Muscle layer of colon (tissue), 2 donors: ENCODE data around the gene HECTD3.

Experiments
- H3K27ac ChIP-seq: one replicate; pipeline ENCODE4 v1.7.0; 2013; ENCODE audit warnings: low read depth, mild to moderate bottlenecking, low read length, moderate library complexity
- H3K27me3 ChIP-seq, 2 donors: one replicate each; pipeline ENCODE4 v1.7.0; 2013; ENCODE audit warnings: low read length in 2 of 2, mild to moderate bottlenecking in 2 of 2; ENCODE audit not compliant: insufficient read depth in 2 of 2, control insufficient read depth in 1 of 2
- H3K36me3 ChIP-seq: one replicate; pipeline ENCODE4 v1.7.0; 2013; ENCODE audit warnings: mild to moderate bottlenecking, low read length; ENCODE audit not compliant: insufficient read depth
- H3K4me1 ChIP-seq: one replicate; pipeline ENCODE4 v1.7.0; 2013; ENCODE audit warnings: mild to moderate bottlenecking, low read length; ENCODE audit not compliant: insufficient read depth
- H3K4me3 ChIP-seq, 2 donors: one replicate each; pipeline ENCODE4 v1.7.0; 2013; ENCODE audit warnings: low read length in 2 of 2, low read depth in 1 of 2, mild to moderate bottlenecking in 1 of 2, moderate library complexity in 1 of 2
- H3K9ac ChIP-seq: one replicate; pipeline ENCODE4 v1.7.0; 2013; ENCODE audit warnings: low read length
- H3K9me3 ChIP-seq: one replicate; pipeline ENCODE4 v1.7.0; 2013; ENCODE audit warnings: mild to moderate bottlenecking, low read length
- donor health status: abdominal sarcoma.
- donor health status: Adenocarcinoma of cecum.

Gene HECTD3

GRCh38 chr1:45010855-45011811 lies at the start of gene HECTD3:
Gene HECTD3 (minus strand): TSS chr1:45011324. CDS start chr1:45011257, 67 bp downstream.
- peak within 1 kb of the TSS; percentile 91 for H3K9ac ChIP-seq
- peaks cover 45% of the 10 kb centered on the region for H3K36me3 ChIP-seq
- peaks cover 49% of the 10 kb centered on the region for H3K4me1 ChIP-seq

GRCh38 chr1:45059829-45060228 lies 48.7 kb upstream of the HECTD3 start:
- Histone ChIP-seq H3K9me3 (no peaks in the 10 kb centered on the region), H3K36me3 (no peaks in the 10 kb centered on the region), H3K27me3 (no peaks in the 10 kb centered on the region), H3K4me3 (no peak overlapping the region), H3K4me1 (no peaks in the 10 kb centered on the region), H3K9ac (no peak overlapping the region), H3K27ac (no peak overlapping the region)

More at GRCh38 chr1:45010855-45011811, at the start of gene HECTD3:
- H3K9me3 ChIP-seq = no peaks in the 10 kb centered on the region
- H3K27me3 ChIP-seq = no peaks in the 10 kb centered on the region
- H3K27ac ChIP-seq = peak within 1 kb of the TSS; percentile 69
- peak within 1 kb of the TSS; percentile 97 to 98 for H3K4me3 ChIP-seq

DNA sequence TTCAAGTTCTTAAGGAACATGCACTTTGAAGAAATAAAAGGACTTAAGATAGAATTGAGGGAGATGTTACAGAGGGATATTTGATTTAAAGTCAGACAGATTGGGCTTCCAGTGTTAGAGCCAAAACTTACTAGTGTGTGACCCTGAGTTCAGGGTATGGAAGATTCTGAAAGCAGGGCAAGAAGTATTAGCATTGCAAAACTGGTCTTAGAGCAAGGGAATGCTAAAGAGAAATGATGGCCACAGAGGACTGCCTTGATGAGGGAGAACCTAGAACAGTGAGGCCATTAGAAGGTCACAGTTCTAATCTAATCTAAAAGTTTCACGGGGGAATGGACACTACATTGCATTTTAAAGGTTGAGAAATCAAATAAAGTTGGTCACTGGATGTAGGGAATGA lies 46.4 kb upstream of the HECTD3 start:
- H3K27me3 ChIP-seq = no peaks in the 10 kb centered on the region
- no peak overlapping the region for H3K27ac ChIP-seq
- H3K36me3 ChIP-seq = no peaks in the 10 kb centered on the region

GRCh38 chr1:45051005-45051772 lies 40.1 kb upstream of the HECTD3 start:
- no peak overlapping the region for H3K9ac ChIP-seq
- H3K27ac ChIP-seq = no peak overlapping the region
- H3K4me1 ChIP-seq = no peaks in the 10 kb centered on the region
- no peaks in the 10 kb centered on the region for H3K27me3 ChIP-seq
- H3K4me3 ChIP-seq = no peak overlapping the region
- H3K9me3 ChIP-seq = no peaks in the 10 kb centered on the region
- no peaks in the 10 kb centered on the region for H3K36me3 ChIP-seq

More for the DNA sequence above, 46.4 kb upstream of the HECTD3 start:
- Histone ChIP-seq H3K4me3 (no peak overlapping the region), H3K4me1 (no peaks in the 10 kb centered on the region), H3K9ac (no peak overlapping the region), H3K9me3 (no peaks in the 10 kb centered on the region)

GRCh38 chr1:45047032-45047431 lies 35.9 kb upstream of the HECTD3 start:
- H3K27ac ChIP-seq = no peak overlapping the region
- H3K9ac ChIP-seq = no peak overlapping the region
- H3K9me3 ChIP-seq = no peaks in the 10 kb centered on the region
- H3K4me3 ChIP-seq = no peak overlapping the region
- no peaks in the 10 kb centered on the region for H3K4me1 ChIP-seq
- no peaks in the 10 kb centered on the region for H3K27me3 ChIP-seq
- H3K36me3 ChIP-seq = peaks cover 7% of the 10 kb centered on the region

DNA sequence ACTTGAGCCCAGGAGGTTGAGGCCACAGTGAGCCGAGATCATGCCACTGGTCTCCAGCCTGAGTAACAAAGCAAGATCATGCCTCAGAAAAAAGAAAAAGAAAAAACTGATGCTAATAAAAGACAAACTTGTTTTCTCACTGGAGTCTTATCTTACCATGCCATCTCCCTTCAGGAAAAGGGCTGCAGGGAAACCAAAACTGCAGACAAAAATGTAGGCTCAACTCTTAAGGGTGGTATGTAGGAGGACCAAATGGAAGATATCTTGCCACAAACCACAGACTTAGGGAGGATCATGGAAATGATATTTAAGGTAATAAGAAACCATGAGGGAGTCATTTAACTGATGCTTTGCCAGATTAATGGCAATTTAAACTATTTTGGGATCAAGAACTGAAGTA lies 33.8 kb upstream of the HECTD3 start:
- H3K4me1 ChIP-seq = no peaks in the 10 kb centered on the region
- H3K27me3 ChIP-seq = no peaks in the 10 kb centered on the region

GRCh38 chr1:45043094-45043493 lies 32.0 kb upstream of the HECTD3 start:
- Histone ChIP-seq H3K4me3 (no peak overlapping the region), H3K36me3 (peaks cover 7% of the 10 kb centered on the region), H3K4me1 (no peaks in the 10 kb centered on the region), H3K9me3 (no peaks in the 10 kb centered on the region), H3K27ac (no peak overlapping the region), H3K9ac (no peak overlapping the region), H3K27me3 (no peaks in the 10 kb centered on the region)

More for the DNA sequence above, 33.8 kb upstream of the HECTD3 start:
- Histone ChIP-seq H3K36me3 (peaks cover 7% of the 10 kb centered on the region), H3K4me3 (no peak overlapping the region), H3K27ac (no peak overlapping the region), H3K9ac (no peak overlapping the region), H3K9me3 (no peaks in the 10 kb centered on the region)

DNA sequence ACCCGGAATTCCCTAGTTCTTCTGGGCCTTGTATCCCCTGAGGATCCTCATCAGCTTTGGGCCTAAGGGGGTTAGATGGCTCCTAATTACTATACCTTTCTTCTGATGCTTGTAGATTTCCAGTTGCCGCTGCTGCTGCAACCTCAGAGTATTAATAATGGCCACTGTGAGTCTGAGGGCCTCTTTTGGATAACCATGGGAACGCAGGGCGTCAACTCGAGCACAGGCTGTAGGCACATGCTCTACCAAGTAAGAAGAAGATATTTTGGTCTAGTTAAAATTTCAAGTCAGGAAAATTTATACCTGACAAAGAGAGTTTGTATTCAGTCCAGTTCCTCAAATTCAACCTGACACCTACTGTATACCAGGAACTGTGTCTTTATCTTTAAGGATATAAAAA lies 29.2 kb upstream of the HECTD3 start:
- no peaks in the 10 kb centered on the region for H3K27me3 ChIP-seq
- no peaks in the 10 kb centered on the region for H3K4me1 ChIP-seq
- H3K36me3 ChIP-seq = peaks cover 7% of the 10 kb centered on the region
- H3K9ac ChIP-seq = no peak overlapping the region
- H3K4me3 ChIP-seq = no peak overlapping the region
- no peaks in the 10 kb centered on the region for H3K9me3 ChIP-seq
- H3K27ac ChIP-seq = no peak overlapping the region

DNA sequence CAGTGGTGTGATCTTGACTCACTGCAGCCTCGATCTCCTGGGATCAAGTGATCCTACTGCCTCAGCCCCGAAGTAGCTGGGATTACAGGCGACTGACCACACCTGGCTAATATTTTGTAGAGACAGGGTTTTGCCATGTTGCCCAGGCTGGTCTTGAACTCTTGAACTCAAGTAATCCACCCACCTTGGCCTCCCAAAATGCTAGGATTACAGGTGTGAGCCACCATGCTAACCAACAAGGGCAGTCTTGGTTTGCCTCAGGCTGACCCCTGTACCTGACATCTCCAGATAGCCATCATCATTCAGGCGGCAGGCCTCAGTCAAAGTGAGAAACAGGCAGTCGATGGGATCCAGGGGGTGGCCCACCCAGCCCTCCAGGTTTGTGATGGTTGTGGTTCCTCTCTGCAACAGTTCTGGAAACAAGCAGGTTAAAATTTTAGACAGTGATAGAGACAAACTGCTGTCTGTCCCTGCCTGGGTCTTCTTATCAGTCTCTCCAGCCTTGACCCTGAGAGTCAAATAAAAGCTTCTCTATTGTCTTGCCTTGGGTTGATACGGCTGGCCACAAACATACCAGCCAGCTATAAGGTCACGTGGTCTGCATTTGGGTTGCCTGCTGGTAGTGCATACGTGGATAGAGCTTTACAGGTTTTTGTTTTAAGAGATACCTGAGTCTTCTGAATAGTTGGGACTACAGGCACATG lies 27.7 kb upstream of the HECTD3 start:
- Histone ChIP-seq H3K4me3 (no peak overlapping the region), H3K27ac (no peak overlapping the region), H3K36me3 (peaks cover 7% of the 10 kb centered on the region), H3K4me1 (no peaks in the 10 kb centered on the region), H3K9ac (no peak overlapping the region), H3K9me3 (no peaks in the 10 kb centered on the region), H3K27me3 (no peaks in the 10 kb centered on the region)

DNA sequence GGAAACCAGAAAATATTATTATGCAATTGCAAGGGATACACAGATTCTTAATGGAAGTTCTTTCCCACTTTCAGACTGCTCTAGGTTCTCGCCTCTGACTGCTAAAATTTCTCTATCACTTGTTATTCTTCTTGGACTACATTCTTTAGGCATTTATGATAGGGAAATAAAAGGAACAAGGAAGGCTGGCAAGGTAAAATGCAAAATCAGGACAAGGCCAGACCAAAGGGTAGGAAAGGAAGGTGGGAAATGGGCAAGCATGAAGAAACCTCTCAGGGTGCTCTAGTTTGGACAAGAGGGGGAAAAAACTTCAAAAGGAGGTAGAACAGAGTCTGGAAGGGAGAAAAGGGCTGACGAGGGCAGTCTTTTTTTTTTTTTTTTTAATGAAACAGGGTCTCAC lies 27.1 kb upstream of the HECTD3 start:
- Histone ChIP-seq H3K27ac (no peak overlapping the region), H3K36me3 (peaks cover 6% of the 10 kb centered on the region), H3K9me3 (no peaks in the 10 kb centered on the region), H3K9ac (no peak overlapping the region), H3K4me1 (no peaks in the 10 kb centered on the region), H3K4me3 (no peak overlapping the region), H3K27me3 (no peaks in the 10 kb centered on the region)

GRCh38 chr1:45037456-45037855 lies 26.3 kb upstream of the HECTD3 start:
- H3K27ac ChIP-seq = no peak overlapping the region
- H3K9me3 ChIP-seq = no peaks in the 10 kb centered on the region
- no peak overlapping the region for H3K9ac ChIP-seq
- H3K36me3 ChIP-seq = no peaks in the 10 kb centered on the region
- no peaks in the 10 kb centered on the region for H3K4me1 ChIP-seq
- H3K4me3 ChIP-seq = no peak overlapping the region
- no peaks in the 10 kb centered on the region for H3K27me3 ChIP-seq
